ENCODE data around the gene DRAM1.

GRCh38 chr12:101925361-101925760 is 48.0 kb downstream of the DRAM1 start:
- no peak for TF ChIP-seq CTCF (IDR thresholded peaks at IDR 0.05; ENCODE audit: low read depth, low read length)
- TF ChIP-seq EZH2phosphoT487 (IDR thresholded peaks at IDR 0.05; ENCODE audit: low read depth) = no peak
